ENCODE results near the gene CCDC102B. TPM values are rescaled to one million over a fixed set of nuclear protein-coding genes. Genes with fewer than 3 reads are reported as not detected.

CCDC102B gene
- total and polyA plus RNA-seq, 2 of the 8 experiments (the other 6 are each of a cell fraction or from before 2014, with no cell fraction given) = 0.80 to 1.1 TPM

DNA sequence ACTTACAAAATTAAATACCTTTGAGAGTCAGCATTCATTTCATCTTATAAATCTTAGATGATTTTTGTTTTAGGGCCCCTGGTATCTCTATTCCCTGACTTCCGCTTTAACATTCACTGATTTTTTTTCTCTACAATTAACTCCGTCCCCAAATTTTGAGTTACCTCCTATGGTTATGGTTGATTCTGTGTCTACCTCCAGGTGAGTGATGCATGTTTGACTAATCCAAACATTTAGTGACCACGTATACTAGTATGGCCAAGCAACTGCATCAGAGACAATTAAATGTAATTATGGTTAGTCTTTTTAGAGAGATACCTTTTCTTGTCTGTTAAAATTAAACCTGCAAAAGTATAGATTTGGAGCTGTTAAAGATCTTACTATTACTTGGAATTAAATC lies 120.3 kb downstream of the CCDC102B start:
- WGBS, 2 experiments (ENCODE audit: extremely low coverage in 1 of 2, insufficient coverage in 1 of 2, insufficient read length in 1 of 2, insufficient replicate concordance in 2 of 2, low coverage in 1 of 2, low lambda C conversion rate in 2 of 2, missing lambda C conversion rate in 1 of 2) = 87% methylated on average over 3 of the region's 3 CpGs; no CpG with 5 or more reads in 1 of the 2 experiments
- H2BK5ac ChIP-seq (ENCODE audit: low read depth, low read length) = no peak overlapping the region
- no peak for TF ChIP-seq CREB1 (IDR thresholded peaks at IDR 0.05)
- no peak for TF ChIP-seq RAD21 (IDR thresholded peaks at IDR 0.05 in 1 of 2, conservative IDR thresholded peaks at IDR 0.05 in 1 of 2; ENCODE audit: low read depth in 2 of 2, low read length in 2 of 2)
- no peak for TF ChIP-seq SP4 (IDR thresholded peaks at IDR 0.05; ENCODE audit: low read length)
- TF ChIP-seq, protein P1, sequence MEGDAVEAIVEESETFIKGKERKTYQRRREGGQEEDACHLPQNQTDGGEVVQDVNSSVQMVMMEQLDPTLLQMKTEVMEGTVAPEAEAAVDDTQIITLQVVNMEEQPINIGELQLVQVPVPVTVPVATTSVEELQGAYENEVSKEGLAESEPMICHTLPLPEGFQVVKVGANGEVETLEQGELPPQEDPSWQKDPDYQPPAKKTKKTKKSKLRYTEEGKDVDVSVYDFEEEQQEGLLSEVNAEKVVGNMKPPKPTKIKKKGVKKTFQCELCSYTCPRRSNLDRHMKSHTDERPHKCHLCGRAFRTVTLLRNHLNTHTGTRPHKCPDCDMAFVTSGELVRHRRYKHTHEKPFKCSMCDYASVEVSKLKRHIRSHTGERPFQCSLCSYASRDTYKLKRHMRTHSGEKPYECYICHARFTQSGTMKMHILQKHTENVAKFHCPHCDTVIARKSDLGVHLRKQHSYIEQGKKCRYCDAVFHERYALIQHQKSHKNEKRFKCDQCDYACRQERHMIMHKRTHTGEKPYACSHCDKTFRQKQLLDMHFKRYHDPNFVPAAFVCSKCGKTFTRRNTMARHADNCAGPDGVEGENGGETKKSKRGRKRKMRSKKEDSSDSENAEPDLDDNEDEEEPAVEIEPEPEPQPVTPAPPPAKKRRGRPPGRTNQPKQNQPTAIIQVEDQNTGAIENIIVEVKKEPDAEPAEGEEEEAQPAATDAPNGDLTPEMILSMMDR (IDR thresholded peaks at IDR 0.05; ENCODE audit: control extremely low read depth in 1 of 3, insufficient read depth in 1 of 3, low read depth in 1 of 3, low read length in 3 of 3) = no peak
- DNase-seq (ENCODE audit: low read depth in 1 of 2, low spot score in 2 of 2) (no peak), FAIRE-seq (no peak)
- H2AFZ ChIP-seq (ENCODE audit: low read length) = no peak overlapping the region
- H2BK120ac ChIP-seq (replicated peaks; ENCODE audit: low read depth, low read length) = no peak overlapping the region
- ChIA-PET POLR2A (ENCODE audit: partially characterized antibody) (no interaction called here), CTCF (ENCODE audit: partially characterized antibody) (no interaction called here)
- H4K20me1 ChIP-seq (replicated peaks in 1 of 2; ENCODE audit: control insufficient read depth in 1 of 2, insufficient read depth in 2 of 2, low read length in 2 of 2) = no peaks in the 10 kb centered on the region
- H4K91ac ChIP-seq (replicated peaks; ENCODE audit: insufficient read length, low read length) = no peak overlapping the region
- H2BK12ac ChIP-seq (ENCODE audit: low read depth, low read length) = no peak overlapping the region
- H3K27ac ChIP-seq (ENCODE audit: low read depth, low read length) = no peak overlapping the region
- H3K79me1 ChIP-seq (ENCODE audit: low read depth, low read length) = no peaks in the 10 kb centered on the region
- no peak overlapping the region for H3K4ac ChIP-seq (replicated peaks; ENCODE audit: insufficient read length, low read depth, low read length)
- H2BK15ac ChIP-seq (ENCODE audit: low read length) = no peak overlapping the region
- no peak overlapping the region for H3K14ac ChIP-seq (ENCODE audit: insufficient read length)
- H2AK5ac ChIP-seq (ENCODE audit: low read depth, low read length) = no peak overlapping the region
- no peaks in the 10 kb centered on the region; the same call in 1 of the 2 replicates for H3K23me2 ChIP-seq (ENCODE audit: low read depth, low read length)
- H3K27me3 ChIP-seq (replicated peaks in 1 of 4; ENCODE audit: control insufficient read depth in 3 of 4, extremely low read depth in 1 of 4, insufficient read depth in 3 of 4, low read length in 3 of 4) = no peaks in the 10 kb centered on the region
- H3K4me1 ChIP-seq (replicated peaks in 1 of 4; ENCODE audit: control insufficient read depth in 3 of 4, insufficient read depth in 4 of 4, low read length in 3 of 4) = no peaks in the 10 kb centered on the region
- no peaks in the 10 kb centered on the region for H3K36me3 ChIP-seq (ENCODE audit: control insufficient read depth in 2 of 4, insufficient read depth in 4 of 4, low read length in 3 of 4)
- H2BK20ac ChIP-seq (ENCODE audit: low read length) = no peak overlapping the region
- H3K18ac ChIP-seq (ENCODE audit: extremely low read depth, low read length) = no peak overlapping the region
- H3K23ac ChIP-seq (ENCODE audit: insufficient read length) = no peak overlapping the region
- H3K9ac ChIP-seq (replicated peaks in 1 of 4; ENCODE audit: extremely low read depth in 1 of 4, low read depth in 3 of 4, low read length in 3 of 4) = no peak overlapping the region
- no peak overlapping the region for H3K4me3 ChIP-seq (ENCODE audit: extremely low read depth in 1 of 4, insufficient read depth in 2 of 4, low read depth in 3 of 4, low read length in 4 of 4)
- no peak overlapping the region for H4K8ac ChIP-seq (ENCODE audit: extremely low read depth, insufficient read depth, low read length)
- H3K4me2 ChIP-seq (ENCODE audit: insufficient read depth in 1 of 2, low read depth in 2 of 2, low read length in 2 of 2) = no peak overlapping the region
- no peaks in the 10 kb centered on the region for H3K79me2 ChIP-seq (ENCODE audit: control insufficient read depth in 1 of 2, insufficient read depth in 2 of 2, low read length in 2 of 2)
- H3K9me3 ChIP-seq (ENCODE audit: insufficient read depth in 2 of 2, low read depth in 1 of 2, low read length in 1 of 2) = no peaks in the 10 kb centered on the region
- H4K5ac ChIP-seq (ENCODE audit: insufficient read length, low read depth, low read length) = no peak overlapping the region
- H3K56ac ChIP-seq (replicated peaks; ENCODE audit: insufficient read length, low read depth, low read length) = no peak overlapping the region
